Endothelial cell of umbilical vein (primary cell): ENCODE measurements around the gene LMF1. TPM values are rescaled to one million over a fixed set of nuclear protein-coding genes. Genes with fewer than 3 reads are reported as not detected.

Source experiments
- BruUV-seq: library from RNA; stranded (reverse); fragments of 400-500 nt; replicated peaks from 2 replicates; lab custom pipeline; 2021; lab: Mats Ljungman, UMichigan
- CTCF ChIA-PET: fragments of 300-600, 350-600 bp; sonication (Branson Sonifier 250); formaldehyde crosslinking; loops from one replicate; lab custom pipeline; 2021; ENCODE audit warnings: antibody characterized with exemption, inconsistent platforms; lab: Charles Lee
- POLR2A ChIA-PET: fragments of 300-600, 350-600 bp; sonication (Branson Sonifier 250); formaldehyde crosslinking; loops from one replicate; lab custom pipeline; 2021; ENCODE audit warnings: antibody characterized with exemption, inconsistent platforms; lab: Charles Lee
- DNase-seq: peaks from one replicate; pipeline ENCODE4 v3.0.0-alpha.2; 2011; ENCODE audit warnings: low read depth, low spot score
- FAIRE-seq: peaks from 2 replicates; lab custom pipeline; 2011; peaks lifted over from hg19 to GRCh38; lab: Jason Lieb, UNC
- H2AFZ ChIP-seq: 2 replicates; pipeline ENCODE4 v1.6.0; 2012; ENCODE audit warnings: low read depth, low read length, control low read depth, inconsistent platforms
- H3K27ac ChIP-seq: 2 replicates; pipeline ENCODE4 v1.5.1; 2011; ENCODE audit warnings: low read depth, mild to moderate bottlenecking, control low read depth, low read length, moderate library complexity; ENCODE audit not compliant: insufficient read depth
- H3K27me3 ChIP-seq, 2 experiments: 2 replicates each; pipeline versions ENCODE4 v1.6.0 to v1.6.1; 2011; ENCODE audit warnings: low read length in 2 of 2, mixed read lengths in 1 of 2; ENCODE audit not compliant: control insufficient read depth in 2 of 2, insufficient read depth in 2 of 2
- H3K36me3 ChIP-seq, 2 experiments: 2 replicates in 1 of 2; 3 replicates in 1 of 2; pipeline ENCODE4 v1.5.1; 2011; ENCODE audit warnings: low read length in 2 of 2, mild to moderate bottlenecking in 1 of 2, moderate library complexity in 1 of 2; ENCODE audit not compliant: control insufficient read depth in 2 of 2, insufficient read depth in 2 of 2; ENCODE audit errors: extremely low read depth in 1 of 2
- H3K4me1 ChIP-seq: 3 replicates; pipeline ENCODE4 v1.5.1; 2011; ENCODE audit warnings: mild to moderate bottlenecking, low read length; ENCODE audit not compliant: control insufficient read depth, insufficient read depth; ENCODE audit errors: extremely low read depth
- H3K4me2 ChIP-seq: 2 replicates; pipeline ENCODE4 v1.6.1; 2011; ENCODE audit warnings: low read length, control low read depth, mixed read lengths; ENCODE audit not compliant: insufficient read depth
- H3K4me3 ChIP-seq, 3 experiments: fragments of 200-600 bp in 1 of 3; sonication (generic), shearing (Covaris generic) in 1 of 3; replicated peaks in 1 of 3; 2 replicates each; pipeline ENCODE4 v1.5.1; 2011 to 2016; ENCODE audit warnings: control low read depth in 3 of 3, low read length in 3 of 3, mild to moderate bottlenecking in 2 of 3, inconsistent platforms in 1 of 3, low read depth in 1 of 3, moderate library complexity in 1 of 3; ENCODE audit not compliant: insufficient read depth in 1 of 3
- H3K79me2 ChIP-seq: 2 replicates; pipeline ENCODE4 v1.6.0; 2012; ENCODE audit warnings: low read length, inconsistent platforms; ENCODE audit not compliant: control insufficient read depth, insufficient read depth
- H3K9ac ChIP-seq: replicated peaks from 2 replicates; pipeline ENCODE3; 2011; ENCODE audit warnings: low read length, control low read depth; ENCODE audit not compliant: insufficient read depth; ENCODE audit errors: extremely low read depth
- H3K9me1 ChIP-seq: replicated peaks from 3 replicates; pipeline ENCODE4 v1.6.0; 2011; ENCODE audit warnings: mild to moderate bottlenecking, low read length; ENCODE audit not compliant: control insufficient read depth, insufficient read depth; ENCODE audit errors: extremely low read depth
- H3K9me3 ChIP-seq: replicated peaks from 2 replicates; pipeline ENCODE4 v1.5.1; 2012; ENCODE audit warnings: low read length, inconsistent platforms; ENCODE audit not compliant: control insufficient read depth, insufficient read depth
- H4K20me1 ChIP-seq: replicated peaks from 2 replicates; pipeline ENCODE3; 2011; ENCODE audit warnings: mild to moderate bottlenecking, low read length; ENCODE audit not compliant: control insufficient read depth, insufficient read depth; ENCODE audit errors: extremely low read depth
- EZH2 ChIP-seq: IDR thresholded peaks from 2 replicates; pipeline ENCODE4 v1.6.1; 2012; ENCODE audit warnings: borderline replicate concordance, low read depth, mild to moderate bottlenecking, moderate library complexity, low read length, inconsistent platforms; ENCODE audit not compliant: severe bottlenecking
- FOS ChIP-seq: IDR thresholded peaks from 2 replicates; pipeline ENCODE4 v1.6.1; 2011; ENCODE audit warnings: mild to moderate bottlenecking, low read length, moderate library complexity, borderline replicate concordance; ENCODE audit not compliant: insufficient read depth
- GATA2 ChIP-seq: IDR thresholded peaks from 2 replicates; pipeline ENCODE4 v1.7.0; 2011; ENCODE audit warnings: low read depth, mild to moderate bottlenecking, moderate library complexity, mixed read lengths, low read length; ENCODE audit not compliant: insufficient read length, insufficient read depth
- JUN ChIP-seq: IDR thresholded peaks from 2 replicates; pipeline ENCODE4 v1.6.1; 2011; ENCODE audit warnings: borderline replicate concordance, low read depth; ENCODE audit not compliant: insufficient read length, insufficient read depth
- MYC ChIP-seq: IDR thresholded peaks from one replicate; pipeline ENCODE4 v1.6.1; 2011; ENCODE audit warnings: mild to moderate bottlenecking, low read depth, low read length
- POLR2A ChIP-seq: IDR thresholded peaks from 2 replicates; pipeline ENCODE4 v1.6.1; 2012; ENCODE audit warnings: low read depth, mild to moderate bottlenecking, control low read depth, low read length
- POLR2AphosphoS5 ChIP-seq: IDR thresholded peaks from 2 replicates; pipeline ENCODE4 v1.6.1; 2012; ENCODE audit warnings: low read depth, mild to moderate bottlenecking, control low read depth, low read length, moderate library complexity; ENCODE audit not compliant: insufficient read depth
- dilution Hi-C: fragments of 300-500 bp; cut with MboI; formaldehyde crosslinking; loops from one replicate; pipeline ENCODE4 v1.15.0; 2019; ENCODE audit warnings: low sequenced_read_pairs; ENCODE audit not compliant: extremely low pct_ligation_motif_present
- intact Hi-C: fragments of 100-400 bp; cut with micrococcal nuclease; formaldehyde crosslinking; loops from one replicate; pipeline ENCODE4 v1.10.0; 2022
- polyA plus RNA-seq, 4 experiments: library from polyadenylated mRNA; depleted of rRNA in 3 of 4; stranded (reverse) in 3 of 4; unstranded in 1 of 4; fragments of >200 nt; gene quantifications; 2 replicates each; pipeline versions ENCODE4 v1.2.1 to v1.2.3, GENCODE V29; 2011 to 2012; ENCODE audit warnings: missing spikeins in 1 of 4
- total RNA-seq: library from RNA; stranded (reverse); gene quantifications from 2 replicates; pipeline ENCODE4 v1.2.3, GENCODE V29; 2021
- TF ChIP-seq, protein P1 (sequence below), 2 donors: IDR thresholded peaks; 1 replicate in 1 of 2; 2 replicates in 1 of 2; pipeline ENCODE4 v1.5.1; 2011; ENCODE audit warnings: low read length in 2 of 2, mild to moderate bottlenecking in 2 of 2, moderate library complexity in 2 of 2, control low read depth in 1 of 2, inconsistent platforms in 1 of 2, low read depth in 1 of 2; ENCODE audit not compliant: insufficient read depth in 1 of 2; ENCODE audit errors: extremely low read depth in 1 of 2

Gene LMF1
- total and polyA plus RNA-seq, 2 donors (not counting 3 experiments of a cell fraction or from before 2014, with no cell fraction given): 17.8 TPM

DNA sequence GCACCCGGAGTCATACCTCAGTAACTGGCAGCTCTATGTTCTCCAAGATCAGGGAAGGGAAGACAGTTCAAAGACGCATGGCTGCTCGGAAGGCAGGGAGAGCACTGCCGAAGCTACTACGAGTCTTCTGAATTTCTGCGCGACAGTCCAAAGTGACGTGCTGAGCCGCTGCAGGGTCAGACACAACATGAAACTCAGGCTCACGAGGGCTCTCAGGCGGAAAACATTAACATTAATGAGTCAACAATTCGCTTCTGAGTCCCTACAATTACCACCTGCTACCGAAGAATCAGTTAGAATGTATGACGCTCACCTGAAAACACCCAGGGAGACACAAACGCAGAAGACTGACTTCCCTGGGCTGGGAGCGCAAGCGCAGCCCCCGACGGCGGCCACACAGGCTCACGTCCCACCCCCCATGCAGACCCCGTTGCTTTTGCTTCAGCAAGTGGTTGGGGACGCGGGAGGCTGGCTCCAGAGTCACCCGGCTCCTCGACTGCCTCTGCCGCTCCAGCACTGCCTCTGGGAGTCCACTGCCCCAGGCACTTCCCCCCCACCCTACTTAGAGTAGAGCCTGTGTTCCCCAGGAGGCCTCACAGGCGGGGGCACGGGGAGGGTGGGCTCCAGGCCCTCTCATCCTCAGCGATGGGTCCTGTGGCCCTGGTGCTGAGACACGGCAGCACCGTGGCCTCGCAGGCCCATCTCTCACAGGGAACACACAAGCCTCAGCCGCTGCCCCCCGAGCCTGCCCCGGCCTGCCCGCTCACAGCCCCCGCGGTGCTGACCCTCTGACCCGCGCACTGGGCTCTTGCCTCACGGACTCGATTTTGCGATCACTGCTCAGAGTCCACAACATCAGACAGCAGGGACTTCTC, 38.9 kb downstream of the LMF1 start:
- TF ChIP-seq GATA2 (no peak), POLR2AphosphoS5 (no peak), EZH2 (no peak), FOS (no peak)
- H3K36me3 ChIP-seq: no peaks in the 10 kb centered on the region
- H3K9ac ChIP-seq: no peak overlapping the region
- H3K79me2 ChIP-seq: no peaks in the 10 kb centered on the region
- CTCF ChIA-PET: no interaction called here
- intact Hi-C loops (no loop called here), dilution Hi-C loops (no loop called here)
- H3K4me2 ChIP-seq: no peak overlapping the region
- H4K20me1 ChIP-seq: peaks cover 2% of the 10 kb centered on the region
- FAIRE-seq (no peak), DNase-seq (no peak)
- no TSS peak for BruUV-seq
- no peaks in the 10 kb centered on the region for H3K9me3 ChIP-seq
- H3K27me3 ChIP-seq: no peaks in the 10 kb centered on the region
- H2AFZ ChIP-seq: no peak overlapping the region
- POLR2A ChIA-PET: no interaction called here
- no peaks in the 10 kb centered on the region for H3K4me1 ChIP-seq
- H3K4me3 ChIP-seq: no peak overlapping the region
- no peak overlapping the region for H3K27ac ChIP-seq
- no peaks in the 10 kb centered on the region for H3K9me1 ChIP-seq

DNA sequence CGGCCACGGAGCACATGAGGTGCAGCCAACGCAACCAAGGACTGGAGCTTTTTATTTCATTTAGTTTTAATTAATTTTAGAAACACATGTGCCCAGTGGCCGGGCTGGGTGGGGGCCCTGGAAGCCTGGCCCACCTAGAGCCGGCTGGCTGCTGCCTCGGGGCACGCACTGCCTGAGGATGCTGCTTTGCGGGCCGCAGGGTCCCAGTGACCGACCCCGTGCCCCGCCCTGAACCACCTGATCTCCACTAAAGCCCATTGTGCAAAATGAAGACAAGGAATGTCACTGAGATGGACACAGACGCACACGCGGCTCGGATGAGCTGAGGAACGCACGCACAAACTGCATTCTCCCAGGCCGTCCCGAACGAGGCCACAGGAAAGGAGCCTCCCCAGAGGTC, 39.6 kb downstream of the LMF1 start:
- Histone ChIP-seq H3K4me2 (no peak overlapping the region), H3K9me3 (no peaks in the 10 kb centered on the region), H3K27ac (no peak overlapping the region), H3K27me3 (no peaks in the 10 kb centered on the region), H3K79me2 (no peaks in the 10 kb centered on the region), H3K9me1 (no peaks in the 10 kb centered on the region), H3K4me1 (no peaks in the 10 kb centered on the region), H3K4me3 (no peak overlapping the region), H3K36me3 (no peaks in the 10 kb centered on the region), H4K20me1 (peaks cover 2% of the 10 kb centered on the region), H3K9ac (no peak overlapping the region), H2AFZ (no peak overlapping the region)
- BruUV-seq: no TSS peak
- intact Hi-C loops: no loop called here
- FAIRE-seq: no peak
- ChIA-PET CTCF (no interaction called here), POLR2A (no interaction called here)
- dilution Hi-C loops: no loop called here
- DNase-seq: no peak
- TF ChIP-seq JUN (no peak), EZH2 (no peak), POLR2A (no peak), POLR2AphosphoS5 (no peak), MYC (no peak), GATA2 (no peak)
- TF ChIP-seq, protein P1, sequence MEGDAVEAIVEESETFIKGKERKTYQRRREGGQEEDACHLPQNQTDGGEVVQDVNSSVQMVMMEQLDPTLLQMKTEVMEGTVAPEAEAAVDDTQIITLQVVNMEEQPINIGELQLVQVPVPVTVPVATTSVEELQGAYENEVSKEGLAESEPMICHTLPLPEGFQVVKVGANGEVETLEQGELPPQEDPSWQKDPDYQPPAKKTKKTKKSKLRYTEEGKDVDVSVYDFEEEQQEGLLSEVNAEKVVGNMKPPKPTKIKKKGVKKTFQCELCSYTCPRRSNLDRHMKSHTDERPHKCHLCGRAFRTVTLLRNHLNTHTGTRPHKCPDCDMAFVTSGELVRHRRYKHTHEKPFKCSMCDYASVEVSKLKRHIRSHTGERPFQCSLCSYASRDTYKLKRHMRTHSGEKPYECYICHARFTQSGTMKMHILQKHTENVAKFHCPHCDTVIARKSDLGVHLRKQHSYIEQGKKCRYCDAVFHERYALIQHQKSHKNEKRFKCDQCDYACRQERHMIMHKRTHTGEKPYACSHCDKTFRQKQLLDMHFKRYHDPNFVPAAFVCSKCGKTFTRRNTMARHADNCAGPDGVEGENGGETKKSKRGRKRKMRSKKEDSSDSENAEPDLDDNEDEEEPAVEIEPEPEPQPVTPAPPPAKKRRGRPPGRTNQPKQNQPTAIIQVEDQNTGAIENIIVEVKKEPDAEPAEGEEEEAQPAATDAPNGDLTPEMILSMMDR (IDR thresholded peaks at IDR 0.05; ENCODE audit: extremely low read depth in 1 of 2, insufficient read depth in 1 of 2, low read depth in 1 of 2, low read length in 2 of 2): no peak
